H9 (cell line): ENCODE data around the gene LINGO1. TPM values are rescaled to one million over a fixed set of nuclear protein-coding genes. Genes with fewer than 3 reads are reported as not detected.

ENCODE experiments used
- DNase-seq: peaks from one replicate; pipeline ENCODE4 v3.0.0-alpha.2; 2017
- H2AFZ ChIP-seq: one replicate; pipeline ENCODE4 v1.6.1; 2013; ENCODE audit warnings: mild to moderate bottlenecking, low read length, control low read depth, moderate library complexity
- H2AK5ac ChIP-seq: 2 replicates; pipeline ENCODE4 v1.6.1; 2013; ENCODE audit warnings: low read length, control low read depth, mixed read lengths; ENCODE audit not compliant: insufficient read length
- H2BK120ac ChIP-seq: one replicate; pipeline ENCODE4 v1.6.1; 2013; ENCODE audit warnings: low read depth, mild to moderate bottlenecking, low read length, control low read depth, inconsistent platforms; ENCODE audit not compliant: poor library complexity, severe bottlenecking
- H2BK12ac ChIP-seq: 2 replicates; pipeline ENCODE4 v1.6.1; 2013; ENCODE audit warnings: low read length, control low read depth, mixed read lengths, low read depth; ENCODE audit not compliant: insufficient read length
- H2BK15ac ChIP-seq: 2 replicates; pipeline ENCODE4 v1.6.1; 2013; ENCODE audit warnings: low read depth, low read length, control low read depth
- H2BK20ac ChIP-seq: one replicate; pipeline ENCODE4 v1.6.1; 2013; ENCODE audit warnings: low read depth, mild to moderate bottlenecking, low read length, control low read depth, inconsistent platforms; ENCODE audit not compliant: poor library complexity, severe bottlenecking
- H2BK5ac ChIP-seq: 2 replicates; pipeline ENCODE4 v1.6.1; 2013; ENCODE audit warnings: low read length, control low read depth, mixed read lengths; ENCODE audit not compliant: insufficient read length
- H3K14ac ChIP-seq: 2 replicates; pipeline ENCODE4 v1.6.1; 2013; ENCODE audit warnings: low read length, control low read depth; ENCODE audit not compliant: insufficient read depth
- H3K18ac ChIP-seq: 2 replicates; pipeline ENCODE4 v1.6.1; 2013; ENCODE audit warnings: low read depth, mild to moderate bottlenecking, mixed read lengths, low read length, control low read depth; ENCODE audit not compliant: insufficient read length
- H3K23ac ChIP-seq: 2 replicates; pipeline ENCODE4 v1.6.1; 2013; ENCODE audit warnings: low read length, control low read depth, mixed read lengths, low read depth; ENCODE audit not compliant: insufficient read length
- H3K23me2 ChIP-seq: 2 replicates; pipeline ENCODE4 v1.6.1; 2013; ENCODE audit warnings: low read depth, mild to moderate bottlenecking, mixed read lengths, low read length, control low read depth; ENCODE audit not compliant: insufficient read length, poor library complexity, severe bottlenecking
- H3K27ac ChIP-seq: 2 replicates; pipeline ENCODE4 v1.5.1; 2013; ENCODE audit warnings: low read length, control low read depth, mixed read lengths, low read depth; ENCODE audit not compliant: insufficient read length
- H3K27me3 ChIP-seq: 2 replicates; pipeline ENCODE4 v1.6.1; 2013; ENCODE audit warnings: low read length, control low read depth, inconsistent platforms; ENCODE audit not compliant: insufficient read depth
- H3K4ac ChIP-seq: 2 replicates; pipeline ENCODE4 v1.6.1; 2013; ENCODE audit warnings: low read depth, mild to moderate bottlenecking, control low read depth, inconsistent platforms, low read length, moderate library complexity
- H3K4me1 ChIP-seq: 2 replicates; pipeline ENCODE4 v1.6.1; 2013; ENCODE audit warnings: low read length, control low read depth, inconsistent platforms; ENCODE audit not compliant: insufficient read depth
- H3K4me2 ChIP-seq: 2 replicates; pipeline ENCODE4 v1.6.1; 2013; ENCODE audit warnings: low read length, control low read depth, mixed read lengths; ENCODE audit not compliant: insufficient read length, insufficient read depth
- H3K56ac ChIP-seq: 2 replicates; pipeline ENCODE4 v1.6.1; 2013; ENCODE audit warnings: low read depth, mild to moderate bottlenecking, mixed read lengths, low read length, control low read depth; ENCODE audit not compliant: insufficient read length
- H3K79me1 ChIP-seq: 2 replicates; pipeline ENCODE4 v1.6.1; 2013; ENCODE audit warnings: low read depth, mild to moderate bottlenecking, moderate library complexity, low read length, control low read depth, inconsistent platforms; ENCODE audit not compliant: insufficient read depth, poor library complexity, severe bottlenecking
- H3K79me2 ChIP-seq: 2 replicates; pipeline ENCODE4 v1.6.1; 2013; ENCODE audit warnings: low read length, control low read depth, inconsistent platforms; ENCODE audit not compliant: insufficient read depth
- H3K9ac ChIP-seq: 2 replicates; pipeline ENCODE4 v1.6.1; 2013; ENCODE audit warnings: low read length, control low read depth, mixed read lengths; ENCODE audit not compliant: insufficient read length; ENCODE audit errors: extremely low read depth
- H3K9me3 ChIP-seq: one replicate; pipeline ENCODE4 v1.6.1; 2013; ENCODE audit warnings: low read depth, low read length, inconsistent platforms; ENCODE audit not compliant: control insufficient read depth
- H3T11ph ChIP-seq: one replicate; pipeline ENCODE4 v1.6.1; 2013; ENCODE audit warnings: mild to moderate bottlenecking, low read length, control low read depth, inconsistent platforms
- H4K20me1 ChIP-seq: one replicate; pipeline ENCODE4 v1.6.1; 2013; ENCODE audit not compliant: control insufficient read depth, insufficient read length, insufficient read depth
- H4K5ac ChIP-seq: 2 replicates; pipeline ENCODE4 v1.6.1; 2013; ENCODE audit warnings: low read depth, mild to moderate bottlenecking, mixed read lengths, low read length, control low read depth; ENCODE audit not compliant: insufficient read length
- H4K8ac ChIP-seq: replicated peaks from 2 replicates; pipeline ENCODE4 v1.6.1; 2013; ENCODE audit warnings: low read length, control low read depth, mixed read lengths, low read depth; ENCODE audit not compliant: insufficient read length
- H4K91ac ChIP-seq: 2 replicates; pipeline ENCODE4 v1.6.1; 2013; ENCODE audit warnings: low read depth, mild to moderate bottlenecking, moderate library complexity, mixed read lengths, low read length, control low read depth; ENCODE audit not compliant: insufficient read length
- H3K27ac Mint-ChIP-seq, 3 experiments: 2 replicates in 2 of 3; 3 replicates in 1 of 3; pipeline ENCODE4 v1.8.0; 2020 to 2021; ENCODE audit warnings: mixed read lengths in 3 of 3, mild to moderate bottlenecking in 1 of 3, moderate library complexity in 1 of 3
- H3K27me3 Mint-ChIP-seq: 2 replicates; pipeline ENCODE4 v1.8.0; 2021; ENCODE audit warnings: low read depth, mild to moderate bottlenecking, moderate library complexity, mixed read lengths
- H3K36me3 Mint-ChIP-seq, 3 experiments: 2 replicates in 2 of 3; 3 replicates in 1 of 3; pipeline ENCODE4 v1.8.0; 2020 to 2021; ENCODE audit warnings: low read depth in 3 of 3, mixed read lengths in 3 of 3; ENCODE audit not compliant: insufficient read depth in 1 of 3
- H3K4me1 Mint-ChIP-seq, 2 experiments: 2 replicates each; pipeline ENCODE4 v1.8.0; 2020; ENCODE audit warnings: mixed read lengths in 2 of 2
- H3K4me3 Mint-ChIP-seq, 2 experiments: 2 replicates in 1 of 2; 3 replicates in 1 of 2; pipeline ENCODE4 v1.8.0; 2020 to 2021; ENCODE audit warnings: mild to moderate bottlenecking in 2 of 2, mixed read lengths in 2 of 2, moderate library complexity in 1 of 2
- H3K9me3 Mint-ChIP-seq, 2 experiments: 2 replicates in 1 of 2; 3 replicates in 1 of 2; pipeline ENCODE4 v1.8.0; 2020; ENCODE audit warnings: mild to moderate bottlenecking in 2 of 2, mixed read lengths in 2 of 2, moderate library complexity in 1 of 2
- WGBS: extraction: QIAGEN DNeasy Blood & Tissue Kit; methylation state at CpG from one replicate; pipeline ENCODE4 v1.1.7; 2013; ENCODE audit warnings: missing lambda C conversion rate, low lambda C conversion rate, mixed read lengths; ENCODE audit not compliant: insufficient read length; ENCODE audit errors: extremely low coverage; 5-methylcytosine and 5-hydroxymethylcytosine counted together
- total RNA-seq: library from RNA; stranded (reverse); gene quantifications from 2 replicates; pipeline ENCODE4 v1.2.1, GENCODE V29; 2021
- TF ChIP-seq, protein P1 (sequence below): fragments of 200-600 bp; sonication (generic); conservative IDR thresholded peaks from 3 replicates; pipeline ENCODE4 v1.8.0; 2021; ENCODE audit warnings: antibody characterized with exemption, mild to moderate bottlenecking

The LINGO1 gene
- total RNA-seq, 1 experiment from 2014 or later, result 41.6 TPM

DNA sequence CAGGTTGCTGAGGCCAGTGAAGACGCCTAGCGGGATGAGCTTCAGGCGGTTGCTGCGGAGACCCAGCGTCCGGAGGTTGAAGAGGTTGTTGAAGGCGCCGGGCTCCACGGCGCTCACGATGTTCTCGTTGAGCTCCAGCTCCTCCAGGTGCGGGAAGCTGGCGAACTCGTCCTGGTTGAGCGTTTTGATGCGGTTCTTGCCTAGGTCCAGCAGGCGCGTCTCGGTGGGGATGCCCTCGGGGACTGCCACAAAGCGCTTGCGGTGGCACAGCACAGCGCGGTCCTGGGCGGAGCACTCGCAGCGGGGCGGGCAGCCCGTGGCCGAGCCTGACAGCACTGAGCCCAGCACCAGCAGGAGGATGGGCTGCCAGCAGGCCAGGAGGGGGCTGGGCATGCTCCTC is 17.2 kb downstream of the LINGO1 start:
- H3K27me3 Mint-ChIP-seq, result no peaks in the 10 kb centered on the region
- Histone ChIP-seq H4K8ac (no peak overlapping the region), H2BK120ac (no peak overlapping the region), H3K9me3 (no peaks in the 10 kb centered on the region), H2AFZ (no peak overlapping the region), H3K56ac (no peak overlapping the region), H2BK12ac (no peak overlapping the region), H3K4me1 (no peaks in the 10 kb centered on the region; the same call in 1 of the 2 replicates), H3K18ac (no peak overlapping the region), H3K14ac (no peak overlapping the region), H4K20me1 (no peaks in the 10 kb centered on the region), H3K4me2 (no peak overlapping the region), H3K79me1 (no peaks in the 10 kb centered on the region), H3K23me2 (no peaks in the 10 kb centered on the region), H3K79me2 (no peaks in the 10 kb centered on the region), H3K27ac (no peak overlapping the region), H3K27me3 (no peaks in the 10 kb centered on the region), H2BK5ac (no peak overlapping the region), H2BK20ac (no peak overlapping the region), H3K23ac (no peak overlapping the region), H2BK15ac (no peak overlapping the region), H3K4ac (no peak overlapping the region), H4K91ac (no peak overlapping the region), H3K9ac (no peak overlapping the region), H3T11ph (no peak overlapping the region), H2AK5ac (no peak overlapping the region), H4K5ac (no peak overlapping the region)
- WGBS, result no CpG with 5 or more reads among the region's 31 CpGs
- TF ChIP-seq, protein P1, sequence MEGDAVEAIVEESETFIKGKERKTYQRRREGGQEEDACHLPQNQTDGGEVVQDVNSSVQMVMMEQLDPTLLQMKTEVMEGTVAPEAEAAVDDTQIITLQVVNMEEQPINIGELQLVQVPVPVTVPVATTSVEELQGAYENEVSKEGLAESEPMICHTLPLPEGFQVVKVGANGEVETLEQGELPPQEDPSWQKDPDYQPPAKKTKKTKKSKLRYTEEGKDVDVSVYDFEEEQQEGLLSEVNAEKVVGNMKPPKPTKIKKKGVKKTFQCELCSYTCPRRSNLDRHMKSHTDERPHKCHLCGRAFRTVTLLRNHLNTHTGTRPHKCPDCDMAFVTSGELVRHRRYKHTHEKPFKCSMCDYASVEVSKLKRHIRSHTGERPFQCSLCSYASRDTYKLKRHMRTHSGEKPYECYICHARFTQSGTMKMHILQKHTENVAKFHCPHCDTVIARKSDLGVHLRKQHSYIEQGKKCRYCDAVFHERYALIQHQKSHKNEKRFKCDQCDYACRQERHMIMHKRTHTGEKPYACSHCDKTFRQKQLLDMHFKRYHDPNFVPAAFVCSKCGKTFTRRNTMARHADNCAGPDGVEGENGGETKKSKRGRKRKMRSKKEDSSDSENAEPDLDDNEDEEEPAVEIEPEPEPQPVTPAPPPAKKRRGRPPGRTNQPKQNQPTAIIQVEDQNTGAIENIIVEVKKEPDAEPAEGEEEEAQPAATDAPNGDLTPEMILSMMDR, result no peak
- no peak for DNase-seq
- no peak overlapping the region for H3K27ac Mint-ChIP-seq
- no peaks in the 10 kb centered on the region for H3K9me3 Mint-ChIP-seq
- H3K4me3 Mint-ChIP-seq, result no peak overlapping the region; a peak in 1 of 5 replicates
- peaks cover 13 to 28% (median 13%) of the 10 kb centered on the region in 3 experiments; a peak in 6 of 7 replicates for H3K36me3 Mint-ChIP-seq
- peaks cover 27 to 45% of the 10 kb centered on the region in 2 experiments for H3K4me1 Mint-ChIP-seq
